Thoracic aorta (tissue), 2 donors: ENCODE data around the gene FUBP3. TPM values are rescaled to one million over a fixed set of nuclear protein-coding genes. Genes with fewer than 3 reads are reported as not detected.

Source experiments
- ATAC-seq: fragments of 150-250 bp; one replicate; pipeline ENCODE4 v1.8.0; 2017; ENCODE audit warnings: low read depth; ENCODE audit not compliant: insufficient number of reproducible peaks, low FRiP score
- DNase-seq: peaks from one replicate; pipeline ENCODE4 v3.0.0-alpha.2; 2020; ENCODE audit warnings: low spot score
- H3K27ac ChIP-seq, 2 donors: fragments of 200-600 bp; sonication (generic); 1 replicate in 1 of 2; 2 replicates in 1 of 2; pipeline ENCODE4 v1.5.1; 2016; ENCODE audit warnings: mild to moderate bottlenecking in 2 of 2, moderate library complexity in 2 of 2
- H3K27me3 ChIP-seq: fragments of 200-600 bp; sonication (generic); replicated peaks from 2 replicates; pipeline ENCODE4 v1.6.0; 2016; ENCODE audit warnings: mild to moderate bottlenecking; ENCODE audit not compliant: insufficient read depth
- H3K36me3 ChIP-seq: fragments of 200-600 bp; sonication (generic); one replicate; pipeline ENCODE4 v1.5.1; 2016
- H3K4me1 ChIP-seq, 2 donors: fragments of 200-600 bp; sonication (generic); 1 replicate in 1 of 2; 2 replicates in 1 of 2; pipeline versions ENCODE4 v1.5.1 to v1.6.0; 2016; ENCODE audit warnings: low read depth in 2 of 2, mild to moderate bottlenecking in 1 of 2; ENCODE audit not compliant: control insufficient read depth in 1 of 2
- H3K4me3 ChIP-seq: fragments of 200-600 bp; sonication (generic); 2 replicates; pipeline ENCODE4 v1.5.1; 2016; ENCODE audit warnings: mild to moderate bottlenecking
- H3K9me3 ChIP-seq: fragments of 200-600 bp; sonication (generic); 2 replicates; pipeline ENCODE4 v1.5.1; 2016
- CTCF ChIP-seq: fragments of 200-600 bp; sonication (generic); IDR thresholded peaks from one replicate; pipeline ENCODE4 v1.5.1; 2019; ENCODE audit warnings: antibody characterized with exemption
- total RNA-seq, 2 donors: library from RNA; depleted of rRNA; stranded (reverse); fragments of >200 nt; gene quantifications; one replicate each; pipeline versions ENCODE4 v1.1.0 to v1.2.3, GENCODE V29; 2016

Gene FUBP3
- total RNA-seq, 2 donors from 2014 or later: 62.9 to 127 TPM

GRCh38 chr9:130606887-130607600 is 27.7 kb downstream of the FUBP3 start:
- H3K4me1 ChIP-seq: peaks cover 0 to 7% of the 10 kb centered on the region in 2 donors
- no peaks in the 10 kb centered on the region for H3K9me3 ChIP-seq
- peaks cover 11% of the 10 kb centered on the region for H3K36me3 ChIP-seq
- no peak overlapping the region for H3K27ac ChIP-seq
- ATAC-seq: no peak
- no peaks in the 10 kb centered on the region for H3K27me3 ChIP-seq
- no peak for DNase-seq
- TF ChIP-seq CTCF: no peak
- H3K4me3 ChIP-seq: no peak overlapping the region

GRCh38 chr9:130607640-130608420 is 28.5 kb downstream of the FUBP3 start:
- TF ChIP-seq CTCF: no peak
- no peaks in the 10 kb centered on the region for H3K27me3 ChIP-seq
- H3K4me1 ChIP-seq: peaks cover 0 to 7% of the 10 kb centered on the region in 2 donors
- DNase-seq: no peak
- no peak for ATAC-seq
- no peaks in the 10 kb centered on the region for H3K9me3 ChIP-seq
- H3K36me3 ChIP-seq: peaks cover 12% of the 10 kb centered on the region
- no peak overlapping the region for H3K4me3 ChIP-seq
- H3K27ac ChIP-seq: no peak overlapping the region

- Histone ChIP-seq H3K36me3 (peaks cover 18% of the 10 kb centered on the region), H3K4me1 (peaks cover 0 to 7% of the 10 kb centered on the region in 2 donors), H3K27ac (no peak overlapping the region), H3K4me3 (no peak overlapping the region), H3K27me3 (no peaks in the 10 kb centered on the region), H3K9me3 (no peaks in the 10 kb centered on the region)
- ATAC-seq (no peak), DNase-seq (no peak)
- no peak for TF ChIP-seq CTCF
These were observed 29.3 kb downstream of the FUBP3 start for GRCh38 chr9:130608554-130609134.

GRCh38 chr9:130609163-130609562 is 29.8 kb downstream of the FUBP3 start:
- Histone ChIP-seq H3K36me3 (peaks cover 19% of the 10 kb centered on the region), H3K4me1 (peaks cover 0 to 7% of the 10 kb centered on the region in 2 donors), H3K27me3 (no peaks in the 10 kb centered on the region), H3K4me3 (no peak overlapping the region), H3K9me3 (no peaks in the 10 kb centered on the region), H3K27ac (no peak overlapping the region)
- DNase-seq: no peak
- no peak for TF ChIP-seq CTCF
- no peak for ATAC-seq
